ENCODE data around the gene DNER. TPM values are rescaled to one million over a fixed set of nuclear protein-coding genes. Genes with fewer than 3 reads are reported as not detected.

DNER gene
- total and polyA plus RNA-seq, 4 donors: 0.01 TPM; not detected in 3

DNA sequence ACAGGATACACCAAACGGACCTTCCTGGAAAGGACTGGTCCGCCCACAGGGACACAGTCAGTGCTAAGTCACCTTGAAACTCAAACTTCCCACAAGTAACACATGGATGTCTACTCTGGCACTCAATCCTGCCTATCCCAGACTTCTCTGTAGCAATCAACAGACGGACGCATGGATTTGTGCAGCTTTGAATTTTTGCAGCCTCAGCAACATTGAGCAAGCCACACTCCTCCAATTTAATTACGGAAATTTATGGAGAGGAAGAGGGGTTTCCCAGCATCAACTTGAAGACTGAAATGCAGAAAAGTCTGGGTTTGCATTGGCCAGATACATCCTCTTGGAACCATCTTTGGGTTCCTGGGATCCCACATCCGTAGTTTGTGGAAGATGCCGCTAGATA is 26.2 kb downstream of the DNER start (continued):
- TF ChIP-seq, protein P1, sequence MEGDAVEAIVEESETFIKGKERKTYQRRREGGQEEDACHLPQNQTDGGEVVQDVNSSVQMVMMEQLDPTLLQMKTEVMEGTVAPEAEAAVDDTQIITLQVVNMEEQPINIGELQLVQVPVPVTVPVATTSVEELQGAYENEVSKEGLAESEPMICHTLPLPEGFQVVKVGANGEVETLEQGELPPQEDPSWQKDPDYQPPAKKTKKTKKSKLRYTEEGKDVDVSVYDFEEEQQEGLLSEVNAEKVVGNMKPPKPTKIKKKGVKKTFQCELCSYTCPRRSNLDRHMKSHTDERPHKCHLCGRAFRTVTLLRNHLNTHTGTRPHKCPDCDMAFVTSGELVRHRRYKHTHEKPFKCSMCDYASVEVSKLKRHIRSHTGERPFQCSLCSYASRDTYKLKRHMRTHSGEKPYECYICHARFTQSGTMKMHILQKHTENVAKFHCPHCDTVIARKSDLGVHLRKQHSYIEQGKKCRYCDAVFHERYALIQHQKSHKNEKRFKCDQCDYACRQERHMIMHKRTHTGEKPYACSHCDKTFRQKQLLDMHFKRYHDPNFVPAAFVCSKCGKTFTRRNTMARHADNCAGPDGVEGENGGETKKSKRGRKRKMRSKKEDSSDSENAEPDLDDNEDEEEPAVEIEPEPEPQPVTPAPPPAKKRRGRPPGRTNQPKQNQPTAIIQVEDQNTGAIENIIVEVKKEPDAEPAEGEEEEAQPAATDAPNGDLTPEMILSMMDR (IDR thresholded peaks at IDR 0.05; ENCODE audit: low read depth, low read length, missing input control): no peak
- TF ChIP-seq SP1 (IDR thresholded peaks at IDR 0.05) (no peak), RAD21 (IDR thresholded peaks at IDR 0.05) (no peak)

DNA sequence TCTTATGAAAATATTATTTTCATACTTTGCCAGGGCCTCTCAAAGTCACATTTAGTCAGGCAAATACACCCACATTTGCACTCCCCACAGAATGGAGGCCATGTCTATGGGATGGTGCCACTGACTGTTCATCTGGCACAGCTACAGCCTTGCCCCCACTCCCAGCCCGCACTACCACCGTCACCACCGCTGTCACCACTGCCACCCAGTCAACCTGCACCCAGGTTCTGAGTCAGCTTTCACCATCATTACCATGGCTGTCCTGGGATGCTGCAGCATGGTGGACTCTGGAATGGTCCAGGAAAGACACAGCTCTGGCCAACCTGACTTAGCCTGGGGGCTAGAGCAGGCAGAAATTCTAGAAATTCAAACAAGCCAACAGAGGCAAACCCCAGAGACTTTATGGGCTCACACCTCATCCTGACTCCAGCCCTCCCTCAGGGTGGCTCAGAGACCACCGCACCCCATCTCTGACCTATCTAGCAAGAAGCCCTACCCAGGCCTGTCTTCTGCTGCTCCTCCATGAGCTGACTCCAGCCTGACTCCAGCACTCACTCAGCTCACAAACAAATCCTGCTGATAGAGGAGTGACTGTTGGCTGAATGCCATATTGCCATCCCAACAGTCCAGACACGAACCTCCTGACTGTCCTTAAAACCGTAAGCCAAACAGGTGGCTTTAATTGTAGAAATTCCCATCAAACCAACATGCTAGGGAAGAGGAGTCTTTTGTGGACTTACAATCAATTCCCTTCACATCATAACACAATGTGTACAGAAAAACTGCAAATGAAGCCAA is 28.0 kb downstream of the DNER start:
- Histone ChIP-seq H3K27ac (ENCODE audit: low read depth in 1 of 2, low read length in 2 of 2) (no peak overlapping the region), H3K27me3 (ENCODE audit: control insufficient read depth in 4 of 4, insufficient read depth in 4 of 4, low read length in 3 of 4) (peaks cover 0 to 4% (median 0%) of the 10 kb centered on the region in 4 donors), H3K9me3 (ENCODE audit: control insufficient read depth in 4 of 4, low read length in 3 of 4) (peaks cover 0 to 4% (median 0%) of the 10 kb centered on the region in 4 donors), H3K36me3 (ENCODE audit: control insufficient read depth in 4 of 4, insufficient read depth in 3 of 4, low read depth in 1 of 4, low read length in 3 of 4) (no peaks in the 10 kb centered on the region), H3K9ac (ENCODE audit: low read depth in 1 of 2, low read length in 2 of 2) (no peak overlapping the region), H3K4me3 (ENCODE audit: low read depth in 1 of 3, low read length in 3 of 3) (no peak overlapping the region), H3K4me1 (ENCODE audit: control insufficient read depth in 4 of 4, insufficient read depth in 4 of 4, low read length in 3 of 4) (no peaks in the 10 kb centered on the region)
- DNase-seq (ENCODE audit: low spot score): no peak
- 78% methylated on average over 6 of the region's 6 CpGs for WGBS
- TF ChIP-seq HNF4A (conservative IDR thresholded peaks at IDR 0.05) (no peak), RAD21 (IDR thresholded peaks at IDR 0.05) (no peak), NR2F2 (IDR thresholded peaks at IDR 0.05) (no peak), YY1 (IDR thresholded peaks at IDR 0.05) (no peak), JUND (IDR thresholded peaks at IDR 0.05) (no peak), FOXA2 (IDR thresholded peaks at IDR 0.05) (no peak), HNF4G (IDR thresholded peaks at IDR 0.05) (no peak), TAF1 (conservative IDR thresholded peaks at IDR 0.05) (no peak), FOXA1 (IDR thresholded peaks at IDR 0.05) (no peak), GABPA (IDR thresholded peaks at IDR 0.05 in 1 of 2, conservative IDR thresholded peaks at IDR 0.05 in 1 of 2) (no peak), SP1 (IDR thresholded peaks at IDR 0.05) (no peak), EGR1 (IDR thresholded peaks at IDR 0.05; ENCODE audit: low read depth in 2 of 2) (no peak)
- TF ChIP-seq, protein P2, sequence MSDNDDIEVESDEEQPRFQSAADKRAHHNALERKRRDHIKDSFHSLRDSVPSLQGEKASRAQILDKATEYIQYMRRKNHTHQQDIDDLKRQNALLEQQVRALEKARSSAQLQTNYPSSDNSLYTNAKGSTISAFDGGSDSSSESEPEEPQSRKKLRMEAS (IDR thresholded peaks at IDR 0.05): no peak
- TF ChIP-seq, protein P3, sequence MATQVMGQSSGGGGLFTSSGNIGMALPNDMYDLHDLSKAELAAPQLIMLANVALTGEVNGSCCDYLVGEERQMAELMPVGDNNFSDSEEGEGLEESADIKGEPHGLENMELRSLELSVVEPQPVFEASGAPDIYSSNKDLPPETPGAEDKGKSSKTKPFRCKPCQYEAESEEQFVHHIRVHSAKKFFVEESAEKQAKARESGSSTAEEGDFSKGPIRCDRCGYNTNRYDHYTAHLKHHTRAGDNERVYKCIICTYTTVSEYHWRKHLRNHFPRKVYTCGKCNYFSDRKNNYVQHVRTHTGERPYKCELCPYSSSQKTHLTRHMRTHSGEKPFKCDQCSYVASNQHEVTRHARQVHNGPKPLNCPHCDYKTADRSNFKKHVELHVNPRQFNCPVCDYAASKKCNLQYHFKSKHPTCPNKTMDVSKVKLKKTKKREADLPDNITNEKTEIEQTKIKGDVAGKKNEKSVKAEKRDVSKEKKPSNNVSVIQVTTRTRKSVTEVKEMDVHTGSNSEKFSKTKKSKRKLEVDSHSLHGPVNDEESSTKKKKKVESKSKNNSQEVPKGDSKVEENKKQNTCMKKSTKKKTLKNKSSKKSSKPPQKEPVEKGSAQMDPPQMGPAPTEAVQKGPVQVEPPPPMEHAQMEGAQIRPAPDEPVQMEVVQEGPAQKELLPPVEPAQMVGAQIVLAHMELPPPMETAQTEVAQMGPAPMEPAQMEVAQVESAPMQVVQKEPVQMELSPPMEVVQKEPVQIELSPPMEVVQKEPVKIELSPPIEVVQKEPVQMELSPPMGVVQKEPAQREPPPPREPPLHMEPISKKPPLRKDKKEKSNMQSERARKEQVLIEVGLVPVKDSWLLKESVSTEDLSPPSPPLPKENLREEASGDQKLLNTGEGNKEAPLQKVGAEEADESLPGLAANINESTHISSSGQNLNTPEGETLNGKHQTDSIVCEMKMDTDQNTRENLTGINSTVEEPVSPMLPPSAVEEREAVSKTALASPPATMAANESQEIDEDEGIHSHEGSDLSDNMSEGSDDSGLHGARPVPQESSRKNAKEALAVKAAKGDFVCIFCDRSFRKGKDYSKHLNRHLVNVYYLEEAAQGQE (IDR thresholded peaks at IDR 0.05): no peak
- TF ChIP-seq, protein P1 (IDR thresholded peaks at IDR 0.05; ENCODE audit: low read depth, low read length, missing input control): no peak
- TF ChIP-seq, protein P4, sequence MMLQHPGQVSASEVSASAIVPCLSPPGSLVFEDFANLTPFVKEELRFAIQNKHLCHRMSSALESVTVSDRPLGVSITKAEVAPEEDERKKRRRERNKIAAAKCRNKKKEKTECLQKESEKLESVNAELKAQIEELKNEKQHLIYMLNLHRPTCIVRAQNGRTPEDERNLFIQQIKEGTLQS (IDR thresholded peaks at IDR 0.05): no peak
- TF ChIP-seq, protein P5, sequence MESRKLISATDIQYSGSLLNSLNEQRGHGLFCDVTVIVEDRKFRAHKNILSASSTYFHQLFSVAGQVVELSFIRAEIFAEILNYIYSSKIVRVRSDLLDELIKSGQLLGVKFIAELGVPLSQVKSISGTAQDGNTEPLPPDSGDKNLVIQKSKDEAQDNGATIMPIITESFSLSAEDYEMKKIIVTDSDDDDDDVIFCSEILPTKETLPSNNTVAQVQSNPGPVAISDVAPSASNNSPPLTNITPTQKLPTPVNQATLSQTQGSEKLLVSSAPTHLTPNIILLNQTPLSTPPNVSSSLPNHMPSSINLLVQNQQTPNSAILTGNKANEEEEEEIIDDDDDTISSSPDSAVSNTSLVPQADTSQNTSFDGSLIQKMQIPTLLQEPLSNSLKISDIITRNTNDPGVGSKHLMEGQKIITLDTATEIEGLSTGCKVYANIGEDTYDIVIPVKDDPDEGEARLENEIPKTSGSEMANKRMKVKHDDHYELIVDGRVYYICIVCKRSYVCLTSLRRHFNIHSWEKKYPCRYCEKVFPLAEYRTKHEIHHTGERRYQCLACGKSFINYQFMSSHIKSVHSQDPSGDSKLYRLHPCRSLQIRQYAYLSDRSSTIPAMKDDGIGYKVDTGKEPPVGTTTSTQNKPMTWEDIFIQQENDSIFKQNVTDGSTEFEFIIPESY (IDR thresholded peaks at IDR 0.05): no peak
